GM19468 (cell line): ENCODE measurements around the gene CAMK2G.
"Not testable (repeated sequence)": the region's sequence is repeated elsewhere in the genome, so short reads cannot be mapped to it uniquely, and the experiment has no call there.

Experiments used
- ATAC-seq: cut with Tn5 transposase; IDR thresholded peaks from one replicate; pipeline ENCODE4 v1.9.1; 2021; ENCODE audit warnings: mild to moderate bottlenecking, moderate library complexity, moderate number of reproducible peaks; ENCODE audit not compliant: unreplicated experiment; ENCODE audit errors: extremely low read depth

CAMK2G gene

DNA sequence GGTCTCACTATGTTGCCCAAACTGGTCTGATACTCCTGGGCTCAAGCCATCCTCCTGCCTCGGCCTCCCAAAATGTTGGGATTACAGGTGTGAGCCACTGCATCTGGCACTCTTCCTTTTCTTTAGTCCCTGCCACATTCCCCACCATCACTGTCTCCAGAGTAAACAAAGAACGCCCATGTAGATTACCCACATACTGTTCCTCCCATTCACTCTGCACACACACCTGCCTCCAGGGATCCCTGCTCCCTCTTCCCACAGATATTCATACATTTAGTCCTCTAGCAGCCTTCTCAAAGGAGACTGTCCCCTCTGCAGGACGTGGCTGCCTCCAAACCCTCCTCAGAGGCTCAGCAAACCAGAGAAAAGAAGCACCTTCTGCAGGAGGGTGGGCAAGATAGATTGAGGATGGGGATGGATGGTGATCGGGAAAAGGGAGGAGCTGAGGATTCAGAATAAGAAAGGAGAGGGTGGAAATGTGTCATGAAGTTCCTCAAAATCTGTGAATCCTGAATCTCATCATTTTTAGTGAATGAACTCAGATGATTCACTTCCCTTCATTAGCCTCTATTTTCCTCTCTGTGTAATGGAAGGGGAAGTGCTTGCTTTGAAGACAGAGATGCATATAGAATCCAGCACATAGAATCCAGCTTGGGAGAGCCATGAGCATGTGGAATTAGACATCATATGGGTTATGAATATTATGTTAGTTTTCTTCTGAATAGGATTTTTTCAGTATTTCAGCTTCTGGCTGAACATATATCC, 31.1 kb upstream of the CAMK2G start:
- ATAC-seq: no peak

DNA sequence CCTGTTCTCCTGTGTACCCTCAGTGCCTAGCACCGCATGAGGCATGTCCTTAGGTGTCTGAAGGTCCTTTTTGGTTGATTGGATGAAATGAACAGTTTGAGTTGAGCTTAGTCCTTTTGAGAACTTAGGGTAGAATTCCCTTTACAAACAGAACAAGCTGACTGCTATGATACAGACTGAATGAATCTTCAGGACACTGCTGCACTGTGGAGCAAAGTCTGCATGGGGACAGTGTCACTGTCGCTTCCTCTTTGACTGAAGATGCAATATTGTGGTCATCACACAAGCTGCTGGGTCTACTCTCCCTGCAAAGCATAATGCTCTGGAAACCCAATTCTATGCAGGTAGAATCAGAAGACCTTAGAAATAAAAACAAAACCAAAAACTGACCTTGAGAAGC, 28.0 kb upstream of the CAMK2G start:
- no peak for ATAC-seq

DNA sequence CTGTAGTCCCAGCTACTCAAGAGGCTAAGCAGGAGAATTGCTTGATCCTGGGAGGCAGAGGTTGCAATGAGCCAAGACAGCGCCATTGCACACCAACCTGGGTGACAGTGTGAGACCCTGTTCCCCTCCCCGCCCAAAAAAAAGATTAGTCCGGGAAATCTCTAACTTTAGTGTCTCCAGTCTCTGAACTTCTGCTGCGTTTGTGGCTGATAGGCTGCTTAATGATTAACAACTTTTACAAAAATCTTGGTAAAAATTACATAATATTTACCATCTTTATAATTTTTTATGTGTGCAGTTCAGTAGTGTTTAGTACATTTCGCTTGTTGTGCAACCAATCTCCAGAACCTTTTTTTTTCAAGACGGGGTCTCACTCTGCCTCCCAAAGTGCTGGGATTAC, 26.9 kb upstream of the CAMK2G start:
- no peak for ATAC-seq

- ATAC-seq: no peak
Measured at GRCh38 chr10:73900064-73900463, 25.7 kb upstream of the CAMK2G start.

GRCh38 chr10:73899423-73899822, 25.1 kb upstream of the CAMK2G start:
- ATAC-seq: no peak

DNA sequence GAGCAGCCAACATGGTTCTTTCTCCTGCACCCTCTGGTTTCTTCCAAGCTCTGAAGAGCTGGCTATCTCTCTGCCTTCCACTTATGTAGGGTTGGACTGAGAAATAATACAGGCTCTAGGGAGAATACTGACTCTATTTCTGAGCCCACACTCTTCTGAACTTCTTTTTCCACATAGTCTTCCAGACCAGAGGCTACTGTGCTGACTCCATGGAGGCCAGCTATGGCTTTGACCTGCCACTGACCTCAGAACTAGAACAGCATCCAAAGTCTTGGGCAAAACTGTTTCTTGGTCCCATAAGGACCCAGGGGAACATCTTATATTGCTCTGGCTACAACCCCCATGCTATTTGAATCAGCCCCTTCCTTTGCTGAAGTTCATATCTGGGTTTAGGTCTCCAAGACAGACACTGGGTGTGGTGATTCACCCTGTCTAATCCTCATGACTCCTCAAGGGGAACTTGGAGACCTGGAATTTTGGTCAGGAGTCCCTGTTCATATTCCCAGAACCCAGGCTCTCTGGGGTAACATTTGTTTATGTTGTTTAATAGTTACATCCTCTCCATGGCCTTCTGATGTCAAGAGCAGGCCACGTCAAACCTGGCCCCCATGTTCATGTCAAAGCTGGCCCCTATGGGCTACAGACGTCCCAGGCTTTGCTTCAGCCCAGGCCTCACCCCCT, 24.5 kb upstream of the CAMK2G start:
- no peak for ATAC-seq

- ATAC-seq: no peak
Measured at GRCh38 chr10:73897693-73898092, 23.3 kb upstream of the CAMK2G start.

DNA sequence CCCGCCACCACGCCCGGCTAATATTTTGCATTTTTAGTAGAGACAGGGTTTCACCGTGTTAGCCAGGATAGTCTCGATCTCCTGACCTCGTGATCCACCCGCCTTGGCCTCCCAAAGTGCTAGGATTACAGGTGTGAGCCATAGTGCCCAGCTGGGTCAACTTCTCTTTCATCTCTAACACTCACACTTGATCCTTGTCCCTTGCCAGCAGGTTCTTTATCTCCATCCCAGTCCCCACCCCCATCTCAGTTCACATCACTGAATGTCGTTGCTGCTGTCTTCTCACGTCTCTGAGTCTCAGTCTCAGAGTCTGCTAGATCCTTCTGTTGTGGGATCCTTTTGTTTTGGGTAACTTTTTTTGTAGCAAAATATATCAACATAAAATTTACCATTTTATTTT, 21.0 kb upstream of the CAMK2G start:
- not testable (repeated sequence) for ATAC-seq

GRCh38 chr10:73894245-73894971, 20.1 kb upstream of the CAMK2G start:
- ATAC-seq: no peak

DNA sequence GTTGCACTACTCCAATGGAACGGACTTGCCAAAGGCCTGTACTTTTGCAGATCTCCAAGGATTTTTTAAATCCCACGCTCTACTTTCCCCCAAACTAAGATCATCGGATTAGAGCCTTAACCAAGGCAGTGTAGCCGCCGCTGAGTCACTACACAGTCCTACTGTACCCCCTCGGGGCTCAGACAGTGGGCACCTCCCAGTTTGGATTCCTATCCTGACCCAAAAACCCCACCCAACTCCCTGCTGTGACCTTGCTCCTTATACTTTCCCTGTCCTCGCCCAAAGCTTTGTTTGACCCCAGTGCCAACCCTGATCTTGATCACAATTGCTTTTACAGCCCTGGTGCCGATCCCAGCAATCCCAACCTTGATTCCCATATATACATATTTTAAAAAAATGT, 19.1 kb upstream of the CAMK2G start:
- ATAC-seq: no peak

DNA sequence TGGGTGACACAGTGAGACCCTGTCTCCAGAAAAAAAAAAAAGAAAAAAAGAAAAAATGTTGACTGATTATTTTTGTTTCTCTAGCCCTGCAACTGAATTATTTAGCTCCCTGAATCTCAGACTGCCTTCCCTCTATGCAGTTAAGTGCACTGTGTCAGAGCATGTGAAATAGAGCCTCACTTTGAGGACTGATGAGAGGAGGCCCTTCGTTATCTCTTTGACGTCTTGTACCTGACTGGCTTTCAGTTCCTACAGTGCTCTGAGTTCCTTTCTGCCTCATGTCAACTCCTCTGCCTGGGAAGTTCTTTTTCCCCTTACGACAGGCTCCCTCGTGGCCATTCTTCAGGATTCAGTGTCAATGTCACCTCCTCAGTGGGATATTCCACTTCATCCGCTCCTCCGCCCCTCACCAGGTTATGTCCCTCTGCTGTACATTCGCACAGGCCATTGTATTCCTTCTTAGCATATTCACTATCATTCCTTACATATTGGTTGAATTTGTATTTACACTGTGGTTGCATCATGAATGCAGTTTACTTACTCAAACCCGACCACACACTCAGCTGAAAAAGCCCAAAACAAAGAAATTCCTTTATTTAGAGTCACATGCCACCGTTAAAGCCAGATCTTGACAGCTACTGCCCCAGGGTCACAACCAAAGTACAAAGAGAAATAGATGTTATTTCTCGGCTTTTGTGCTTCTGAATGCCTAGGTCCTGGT, 18.1 kb upstream of the CAMK2G start:
- no peak for ATAC-seq

GRCh38 chr10:73891540-73891939, 17.2 kb upstream of the CAMK2G start:
- no peak for ATAC-seq

DNA sequence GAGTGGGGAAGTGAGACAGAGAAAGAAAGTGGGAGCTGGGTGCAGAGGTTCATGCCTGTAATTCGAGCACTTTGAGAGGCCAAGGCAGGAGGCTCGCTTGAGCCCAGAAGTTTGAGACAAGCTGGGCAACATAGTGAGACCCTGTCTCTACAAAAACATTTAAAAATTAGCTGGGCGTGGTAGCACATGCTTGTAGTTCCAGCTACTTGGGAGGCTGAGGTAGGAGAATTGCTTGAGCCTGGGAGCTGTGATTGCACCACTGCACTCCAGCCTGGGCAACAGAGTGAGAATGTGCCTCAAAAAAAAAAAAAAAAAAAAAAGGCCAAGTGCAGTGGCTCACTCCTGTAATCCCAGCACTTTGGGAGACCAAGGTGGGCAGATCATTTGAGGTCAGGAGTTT, 16.5 kb upstream of the CAMK2G start:
- not testable (repeated sequence) for ATAC-seq

GRCh38 chr10:73890261-73890660, 15.9 kb upstream of the CAMK2G start:
- no peak for ATAC-seq

- not testable (repeated sequence) for ATAC-seq
Measured at GRCh38 chr10:73889416-73889815, 15.1 kb upstream of the CAMK2G start.

DNA sequence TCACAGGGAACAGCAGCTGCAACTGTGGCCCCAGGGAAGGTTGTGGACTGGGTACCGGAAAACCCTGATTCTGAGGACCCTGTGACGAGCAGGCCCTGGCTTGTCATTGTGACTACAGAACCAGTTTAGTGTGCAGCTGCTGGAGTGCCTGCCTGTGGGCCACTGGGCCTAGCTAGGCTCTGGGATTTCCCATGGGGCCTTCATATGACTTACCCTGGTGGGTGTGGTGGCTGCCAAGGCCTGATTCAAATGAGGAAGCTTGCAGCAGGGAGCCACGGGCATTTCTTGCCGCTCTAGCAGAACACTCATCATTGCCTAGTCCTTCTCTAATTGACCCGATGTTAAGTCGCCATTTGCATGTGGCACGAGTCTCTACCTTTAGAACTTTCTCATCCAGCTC, 14.7 kb upstream of the CAMK2G start:
- ATAC-seq: no peak

- ATAC-seq: no peak
Measured at GRCh38 chr10:73888514-73888913, 14.2 kb upstream of the CAMK2G start.

DNA sequence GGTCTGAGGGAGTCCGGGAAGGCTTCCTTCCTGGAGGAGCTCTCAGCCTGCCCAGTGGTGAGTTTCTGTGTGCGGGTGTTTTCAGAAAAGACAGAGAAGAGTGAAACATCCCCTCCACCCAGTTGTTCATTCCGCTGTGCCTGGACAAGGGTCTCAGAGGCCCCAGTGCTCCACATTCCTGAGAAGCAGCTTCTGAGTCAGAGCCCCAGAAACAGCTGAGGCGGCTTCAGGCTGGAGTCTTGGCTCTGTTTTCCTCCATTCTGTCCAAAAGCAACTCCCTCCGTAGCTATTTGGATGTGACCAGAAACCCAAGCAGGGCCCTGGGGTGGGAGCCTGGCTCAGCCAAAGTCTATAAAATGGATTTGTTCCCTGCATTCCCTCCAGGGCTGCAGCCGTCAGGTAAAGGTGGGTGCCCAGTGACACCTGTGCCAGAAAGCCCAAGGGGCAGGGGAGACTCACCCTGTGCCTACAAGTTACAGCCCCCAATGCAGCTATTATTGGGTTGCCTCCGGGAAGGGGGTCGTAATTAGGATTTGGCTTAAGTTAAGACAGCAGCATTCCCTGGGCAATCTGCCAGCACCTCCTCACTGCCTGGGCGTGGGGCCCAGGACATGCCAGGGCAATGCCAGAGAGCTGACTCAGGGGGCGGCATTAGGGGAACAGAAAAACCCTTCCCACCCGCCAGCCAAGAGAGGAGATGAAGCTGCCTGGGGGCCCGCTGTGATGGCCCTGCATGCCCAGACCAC, 13.1 kb upstream of the CAMK2G start:
- ATAC-seq: no peak

DNA sequence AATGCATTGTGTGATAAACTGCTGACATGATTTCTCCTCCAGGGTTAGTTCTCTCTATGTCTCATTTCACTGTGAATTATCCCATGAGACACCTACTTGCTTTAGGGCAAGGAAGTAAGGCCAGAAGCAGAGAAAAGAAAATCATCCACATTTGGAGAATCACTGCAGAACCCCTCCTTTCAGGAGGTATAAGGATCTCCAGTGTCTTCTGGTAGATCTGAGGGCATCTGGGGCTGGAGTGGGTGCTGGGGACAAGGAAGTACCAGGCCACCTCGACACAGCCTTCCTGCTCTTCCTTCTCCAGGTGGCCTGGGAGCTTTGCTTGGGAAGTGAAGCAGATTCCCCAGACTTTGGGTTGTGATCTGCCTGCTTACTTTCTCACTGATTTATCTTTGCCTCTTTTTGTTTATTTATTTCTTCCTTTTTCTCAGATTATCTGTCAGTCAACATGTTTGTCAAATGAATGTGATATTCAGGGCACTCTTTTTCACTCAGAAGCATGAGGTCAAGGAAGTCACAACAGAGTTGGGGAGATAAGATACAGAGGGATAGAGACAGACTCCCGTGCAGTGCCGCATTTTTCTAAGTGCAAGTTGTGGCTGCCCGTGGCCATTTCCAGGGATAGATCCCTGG, 12.4 kb upstream of the CAMK2G start:
- ATAC-seq: no peak
